ENCODE data around the gene CALY. TPM values are rescaled to one million over a fixed set of nuclear protein-coding genes. Genes with fewer than 3 reads are reported as not detected.

CALY gene
- total RNA-seq, 2 donors from 2014 or later, result 0.75 to 1.3 TPM

DNA sequence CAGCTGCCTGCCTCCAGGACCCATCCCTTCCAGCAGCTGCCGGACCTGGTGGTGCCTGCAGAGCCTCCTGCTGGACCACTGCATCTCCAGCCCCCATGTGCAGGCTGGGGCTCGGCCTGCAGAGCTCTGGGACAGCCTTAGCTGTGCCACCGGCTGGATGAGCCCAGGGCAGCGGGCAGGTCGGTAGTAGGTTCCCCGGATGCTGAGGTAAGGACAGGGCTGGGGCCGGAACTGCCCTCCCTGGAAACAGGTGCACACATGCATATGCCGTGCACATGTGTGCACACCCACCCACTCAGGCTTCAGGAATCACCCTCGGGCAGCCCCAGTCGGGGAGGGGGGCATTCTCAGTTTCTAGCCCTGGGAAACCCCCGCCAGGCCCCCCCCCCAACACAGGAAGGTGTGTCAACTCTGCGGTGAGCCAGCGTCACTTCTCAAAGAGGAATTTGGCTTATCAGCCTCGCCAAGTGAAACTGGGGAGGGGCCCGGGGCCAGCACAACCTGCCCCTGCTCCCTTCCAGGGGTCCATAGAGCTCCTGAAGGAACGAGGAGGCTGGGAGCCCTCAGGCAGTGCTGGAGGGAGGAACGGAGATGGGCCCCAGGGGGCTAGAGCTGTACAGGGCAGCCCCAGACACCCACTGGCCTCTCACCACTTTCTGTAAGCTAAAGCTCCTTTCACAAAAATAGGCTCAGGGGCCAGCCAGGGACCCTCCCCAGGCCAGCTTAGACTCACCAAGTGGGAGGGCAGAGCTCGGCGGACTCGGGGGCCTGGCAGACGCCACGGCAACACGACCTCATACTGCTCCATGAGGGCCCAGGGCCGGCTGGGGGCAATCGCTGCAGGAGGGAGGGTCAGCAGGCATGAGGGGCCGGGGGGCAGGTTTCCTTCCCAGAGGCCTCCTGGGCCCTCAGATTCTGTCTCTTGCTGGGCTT is 61.7 kb downstream of the CALY start:
- WGBS, 2 experiments (ENCODE audit: insufficient coverage in 1 of 2, insufficient read length in 1 of 2), result 75 to 86% methylated on average over 17 to 26 of the region's 26 CpGs
- no peaks in the 10 kb centered on the region for H3K9me3 Mint-ChIP-seq
- H3K27ac ChIP-seq (ENCODE audit: low read depth, low read length), result no peak overlapping the region
- H3K9me3 ChIP-seq (ENCODE audit: control insufficient read depth, low read length), result no peaks in the 10 kb centered on the region
- DNase-seq, result no peak
- peaks cover 4% of the 10 kb centered on the region for H3K4me1 ChIP-seq (ENCODE audit: control insufficient read depth, insufficient read depth, low read length)
- no peaks in the 10 kb centered on the region for H3K4me1 Mint-ChIP-seq
- peaks cover under 1% of the 10 kb centered on the region for H3K36me3 ChIP-seq (ENCODE audit: control insufficient read depth, insufficient read depth, low read length)
- H3K9ac ChIP-seq (ENCODE audit: extremely low read depth, low read length, poor library complexity, severe bottlenecking), result no peak overlapping the region
- no peak overlapping the region for H3K27ac Mint-ChIP-seq
- H3K27me3 ChIP-seq (ENCODE audit: control insufficient read depth, insufficient read depth, low read length, poor library complexity, severe bottlenecking), result peaks cover 9% of the 10 kb centered on the region
- H3K4me3 ChIP-seq (ENCODE audit: low read length), result no peak overlapping the region
- TF ChIP-seq, protein P1, sequence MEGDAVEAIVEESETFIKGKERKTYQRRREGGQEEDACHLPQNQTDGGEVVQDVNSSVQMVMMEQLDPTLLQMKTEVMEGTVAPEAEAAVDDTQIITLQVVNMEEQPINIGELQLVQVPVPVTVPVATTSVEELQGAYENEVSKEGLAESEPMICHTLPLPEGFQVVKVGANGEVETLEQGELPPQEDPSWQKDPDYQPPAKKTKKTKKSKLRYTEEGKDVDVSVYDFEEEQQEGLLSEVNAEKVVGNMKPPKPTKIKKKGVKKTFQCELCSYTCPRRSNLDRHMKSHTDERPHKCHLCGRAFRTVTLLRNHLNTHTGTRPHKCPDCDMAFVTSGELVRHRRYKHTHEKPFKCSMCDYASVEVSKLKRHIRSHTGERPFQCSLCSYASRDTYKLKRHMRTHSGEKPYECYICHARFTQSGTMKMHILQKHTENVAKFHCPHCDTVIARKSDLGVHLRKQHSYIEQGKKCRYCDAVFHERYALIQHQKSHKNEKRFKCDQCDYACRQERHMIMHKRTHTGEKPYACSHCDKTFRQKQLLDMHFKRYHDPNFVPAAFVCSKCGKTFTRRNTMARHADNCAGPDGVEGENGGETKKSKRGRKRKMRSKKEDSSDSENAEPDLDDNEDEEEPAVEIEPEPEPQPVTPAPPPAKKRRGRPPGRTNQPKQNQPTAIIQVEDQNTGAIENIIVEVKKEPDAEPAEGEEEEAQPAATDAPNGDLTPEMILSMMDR (conservative IDR thresholded peaks at IDR 0.05), result no peak
- no peaks in the 10 kb centered on the region for H3K36me3 Mint-ChIP-seq (ENCODE audit: low read depth)
- H3K4me3 Mint-ChIP-seq, result no peak overlapping the region
- H3K27me3 Mint-ChIP-seq (ENCODE audit: insufficient read depth), result peaks cover 6% of the 10 kb centered on the region

Small RNAs within 50 kb of the gene (microRNA-seq; reads per million reads assigned to microRNA genes)
- 0.59 reads per million for gene MIR3944 (ENCODE audit: borderline microRNAs expressed)

Other genes with a start within 250 kb of the CALY start
- gene ADGRA1, start 249.0 kb downstream of the CALY start, total RNA-seq, result 1 to 10 TPM in 1 of 2 donors, under 1 TPM in 1; 0.24 to 1.0 TPM
- gene KNDC1, start 176.7 kb downstream of the CALY start, total RNA-seq, result 1 to 10 TPM; 6.5 to 9.6 TPM
- gene UTF1, start 106.7 kb downstream of the CALY start, total RNA-seq, result 1 to 10 TPM in 1 of 2 donors, not detected in 1; 1.5 TPM
- gene VENTX, start 99.0 kb downstream of the CALY start, total RNA-seq, result 10 to 100 TPM in 1 of 2 donors, 1 to 10 TPM in 1; 5.5 to 14.2 TPM
- 1 to 10 TPM; 3.7 to 5.5 TPM for gene ADAM8, start 60.0 kb downstream of the CALY start, total RNA-seq
- 10 to 100 TPM; 52.8 to 63.0 TPM for gene TUBGCP2, start 28.0 kb downstream of the CALY start, total RNA-seq
- gene ZNF511, start 28.0 kb downstream of the CALY start, total RNA-seq, result 10 to 100 TPM; 48.1 to 57.6 TPM
- gene PRAP1, start 10.5 kb upstream of the CALY start, total RNA-seq, result not detected
- gene FUOM, start 21.1 kb upstream of the CALY start, total RNA-seq, result 10 to 100 TPM; 81.0 to 83.9 TPM
- 100 to 1,000 TPM in 1 of 2 donors, 10 to 100 TPM in 1; 92.3 to 102 TPM for gene ECHS1, start 36.5 kb upstream of the CALY start, total RNA-seq
- gene PAOX, start 42.4 kb upstream of the CALY start, total RNA-seq, result 10 to 100 TPM in 1 of 2 donors, 1 to 10 TPM in 1; 9.7 to 11.1 TPM
- 10 to 100 TPM; 71.3 to 86.0 TPM for gene MTG1, start 57.3 kb upstream of the CALY start, total RNA-seq
- gene SPRN, start 87.7 kb upstream of the CALY start, total RNA-seq, result under 1 TPM; 0.11 to 0.24 TPM
- under 1 TPM; 0.37 to 0.80 TPM for gene SCART1, start 117.0 kb upstream of the CALY start, total RNA-seq
- under 1 TPM; 0.77 to 0.86 TPM for gene CYP2E1, start 190.5 kb upstream of the CALY start, total RNA-seq
- gene SYCE1, start 228.7 kb upstream of the CALY start, total RNA-seq, result not detected

All from endodermal cell (in vitro differentiated cells).